Neural cell (in vitro differentiated cells): ENCODE results near the gene SLC29A4.

ENCODE experiments used
- EZH2 ChIP-seq: fragments of 200-600, 300-800 bp; shearing (Covaris generic), sonication (generic); IDR thresholded peaks from 2 replicates; pipeline ENCODE4 v1.6.1; 2014; ENCODE audit warnings: antibody characterized with exemption, low read length, borderline replicate concordance, mild to moderate bottlenecking; ENCODE audit not compliant: insufficient read depth, poor library complexity, severe bottlenecking
- POLR2AphosphoS5 ChIP-seq: IDR thresholded peaks from 2 replicates; pipeline ENCODE4 v1.6.1; 2012

DNA sequence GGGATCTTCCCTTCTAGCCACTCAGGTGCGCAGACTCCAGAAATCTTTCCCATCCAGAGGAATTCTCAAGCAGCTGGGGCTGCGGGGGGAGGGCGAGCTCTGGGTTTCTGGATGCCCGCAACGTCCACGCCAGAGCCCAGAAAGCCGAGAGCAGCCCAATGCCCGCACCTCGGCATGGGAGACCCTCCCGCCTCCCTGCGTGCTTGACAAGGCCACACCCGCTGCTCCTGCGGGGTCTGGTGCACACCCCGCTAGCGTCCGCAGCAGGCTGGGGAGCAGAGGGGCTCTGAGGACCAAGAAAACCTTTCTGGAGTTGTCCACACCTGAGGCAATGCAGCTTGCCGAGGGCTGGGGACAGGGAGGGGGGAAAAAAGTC, 66.2 kb downstream of the SLC29A4 start:
- TF ChIP-seq EZH2: no peak
- TF ChIP-seq POLR2AphosphoS5: no peak
